Loucy (cell line): ENCODE results near the gene NELL2.

ENCODE experiments used
- H2AFZ ChIP-seq: fragments of 200-600 bp; sonication (generic); 2 replicates; pipeline ENCODE4 v1.6.0; 2016; ENCODE audit warnings: antibody characterized with exemption, mild to moderate bottlenecking, low read length, moderate library complexity
- H3F3A ChIP-seq: fragments of 200-600 bp; 2 replicates; pipeline ENCODE4 v1.6.0; 2016; ENCODE audit warnings: antibody characterized with exemption, low read depth, mild to moderate bottlenecking
- H3K27me3 ChIP-seq: fragments of 200-600 bp; sonication (generic); 2 replicates; pipeline ENCODE4 v1.6.1; 2014; ENCODE audit warnings: low read length, mild to moderate bottlenecking; ENCODE audit not compliant: insufficient read depth, poor library complexity, severe bottlenecking
- H3K36me3 ChIP-seq: fragments of 200-600 bp; sonication (generic); 2 replicates; pipeline ENCODE4 v1.6.1; 2016; ENCODE audit warnings: low read length; ENCODE audit not compliant: insufficient read depth
- H3K4me1 ChIP-seq: fragments of 200-600 bp; sonication (generic); 2 replicates; pipeline ENCODE4 v1.5.1; 2014; ENCODE audit warnings: low read length, mild to moderate bottlenecking; ENCODE audit not compliant: insufficient read depth, poor library complexity, severe bottlenecking
- H3K4me2 ChIP-seq: fragments of 200-600 bp; sonication (generic); 2 replicates; pipeline ENCODE4 v1.6.0; 2014; ENCODE audit warnings: antibody characterized with exemption, low read length, low read depth, mild to moderate bottlenecking; ENCODE audit not compliant: poor library complexity, severe bottlenecking
- H3K4me3 ChIP-seq: fragments of 200-600 bp; sonication (generic); 2 replicates; pipeline ENCODE4 v1.5.1; 2014; ENCODE audit warnings: low read length, mild to moderate bottlenecking, mixed read lengths; ENCODE audit not compliant: poor library complexity, severe bottlenecking
- H3K79me2 ChIP-seq: fragments of 200-600 bp; sonication (generic); 2 replicates; pipeline ENCODE4 v1.6.1; 2014; ENCODE audit warnings: low read length; ENCODE audit not compliant: insufficient read depth
- H3K9ac ChIP-seq: fragments of 200-600 bp; sonication (generic); 2 replicates; pipeline ENCODE4 v1.6.0; 2014; ENCODE audit warnings: mild to moderate bottlenecking, low read depth, low read length, moderate library complexity; ENCODE audit not compliant: poor library complexity, severe bottlenecking
- H3K9me2 ChIP-seq: fragments of 200-600 bp; sonication (generic); replicated peaks from 2 replicates; pipeline ENCODE4 v1.6.1; 2016; ENCODE audit warnings: low read depth, low read length, mixed read lengths
- H3K9me3 ChIP-seq: fragments of 200-600 bp; sonication (generic); 2 replicates; pipeline ENCODE4 v1.6.1; 2014; ENCODE audit warnings: mild to moderate bottlenecking, antibody characterized with exemption, low read length, low read depth; ENCODE audit not compliant: insufficient read depth
- H4K20me1 ChIP-seq: fragments of 200-600 bp; sonication (generic); 2 replicates; pipeline ENCODE4 v1.6.0; 2014; ENCODE audit warnings: antibody characterized with exemption, low read length, mild to moderate bottlenecking; ENCODE audit not compliant: insufficient read depth, poor library complexity, severe bottlenecking
- CTCF ChIP-seq: fragments of 200-600 bp; sonication (generic); conservative IDR thresholded peaks from 2 replicates; pipeline ENCODE4 v1.5.1; 2014; ENCODE audit warnings: mild to moderate bottlenecking, antibody characterized with exemption, low read length
- EZH2phosphoT487 ChIP-seq: fragments of 200-600 bp; IDR thresholded peaks from 2 replicates; pipeline ENCODE4 v1.6.1; 2018; ENCODE audit warnings: antibody characterized with exemption, mild to moderate bottlenecking, moderate library complexity, borderline replicate concordance

NELL2 gene

GRCh38 chr12:44565163-44565562, 311.0 kb downstream of the NELL2 start:
- H4K20me1 ChIP-seq = no peaks in the 10 kb centered on the region
- no peaks in the 10 kb centered on the region for H3K27me3 ChIP-seq
- no peak overlapping the region for H3K4me2 ChIP-seq
- H3K79me2 ChIP-seq = no peaks in the 10 kb centered on the region
- no peaks in the 10 kb centered on the region for H3K9me2 ChIP-seq
- H3K9ac ChIP-seq = no peak overlapping the region
- H3K9me3 ChIP-seq = no peaks in the 10 kb centered on the region
- TF ChIP-seq EZH2phosphoT487 (no peak), CTCF (no peak)
- no peaks in the 10 kb centered on the region for H3K4me1 ChIP-seq
- H3F3A ChIP-seq = no peaks in the 10 kb centered on the region
- no peak overlapping the region for H3K4me3 ChIP-seq
- H3K36me3 ChIP-seq = no peaks in the 10 kb centered on the region
- no peak overlapping the region for H2AFZ ChIP-seq

GRCh38 chr12:44563486-44563885, 312.6 kb downstream of the NELL2 start:
- H3K9ac ChIP-seq = no peak overlapping the region
- H3K9me3 ChIP-seq = no peaks in the 10 kb centered on the region
- H4K20me1 ChIP-seq = no peaks in the 10 kb centered on the region
- H3F3A ChIP-seq = no peaks in the 10 kb centered on the region
- no peak overlapping the region for H3K4me2 ChIP-seq
- H3K4me1 ChIP-seq = no peaks in the 10 kb centered on the region
- TF ChIP-seq CTCF (no peak), EZH2phosphoT487 (no peak)
- H3K27me3 ChIP-seq = no peaks in the 10 kb centered on the region
- no peak overlapping the region for H3K4me3 ChIP-seq
- no peak overlapping the region for H2AFZ ChIP-seq
- H3K36me3 ChIP-seq = no peaks in the 10 kb centered on the region
- H3K79me2 ChIP-seq = no peaks in the 10 kb centered on the region
- no peaks in the 10 kb centered on the region for H3K9me2 ChIP-seq

- H3F3A ChIP-seq = no peaks in the 10 kb centered on the region
- no peaks in the 10 kb centered on the region for H3K79me2 ChIP-seq
- H3K9ac ChIP-seq = no peak overlapping the region
- no peaks in the 10 kb centered on the region for H3K9me2 ChIP-seq
- H3K9me3 ChIP-seq = no peaks in the 10 kb centered on the region
- no peaks in the 10 kb centered on the region for H4K20me1 ChIP-seq
- H2AFZ ChIP-seq = no peak overlapping the region
- H3K27me3 ChIP-seq = no peaks in the 10 kb centered on the region
- H3K36me3 ChIP-seq = no peaks in the 10 kb centered on the region
- TF ChIP-seq EZH2phosphoT487 (no peak), CTCF (no peak)
- H3K4me1 ChIP-seq = no peaks in the 10 kb centered on the region
- no peak overlapping the region for H3K4me3 ChIP-seq
- no peak overlapping the region for H3K4me2 ChIP-seq
Observed at GRCh38 chr12:44558340-44559100, 317.6 kb downstream of the NELL2 start.
